Endothelial cell of umbilical vein (primary cell): Measurements from ENCODE around the gene CDC20. TPM values are rescaled to one million over a fixed set of nuclear protein-coding genes. Genes with fewer than 3 reads are reported as not detected.

ENCODE experiments used
- BruUV-seq: library from RNA; stranded (reverse); fragments of 400-500 nt; replicated peaks from 2 replicates; lab custom pipeline; 2021; lab: Mats Ljungman, UMichigan
- CTCF ChIA-PET: fragments of 300-600, 350-600 bp; sonication (Branson Sonifier 250); formaldehyde crosslinking; loops from one replicate; lab custom pipeline; 2021; ENCODE audit warnings: antibody characterized with exemption, inconsistent platforms; lab: Charles Lee
- POLR2A ChIA-PET: fragments of 300-600, 350-600 bp; sonication (Branson Sonifier 250); formaldehyde crosslinking; loops from one replicate; lab custom pipeline; 2021; ENCODE audit warnings: antibody characterized with exemption, inconsistent platforms; lab: Charles Lee
- DNase-seq: peaks from one replicate; pipeline ENCODE4 v3.0.0-alpha.2; 2011; ENCODE audit warnings: low read depth, low spot score
- FAIRE-seq: peaks from 2 replicates; lab custom pipeline; 2011; peaks lifted over from hg19 to GRCh38; lab: Jason Lieb, UNC
- H2AFZ ChIP-seq: 2 replicates; pipeline ENCODE4 v1.6.0; 2012; ENCODE audit warnings: low read depth, low read length, control low read depth, inconsistent platforms
- H3K27ac ChIP-seq: 2 replicates; pipeline ENCODE4 v1.5.1; 2011; ENCODE audit warnings: low read depth, mild to moderate bottlenecking, control low read depth, low read length, moderate library complexity; ENCODE audit not compliant: insufficient read depth
- H3K27me3 ChIP-seq, 2 experiments: 2 replicates each; pipeline versions ENCODE4 v1.6.0 to v1.6.1; 2011; ENCODE audit warnings: low read length in 2 of 2, mixed read lengths in 1 of 2; ENCODE audit not compliant: control insufficient read depth in 2 of 2, insufficient read depth in 2 of 2
- H3K36me3 ChIP-seq, 2 experiments: 2 replicates in 1 of 2; 3 replicates in 1 of 2; pipeline ENCODE4 v1.5.1; 2011; ENCODE audit warnings: low read length in 2 of 2, mild to moderate bottlenecking in 1 of 2, moderate library complexity in 1 of 2; ENCODE audit not compliant: control insufficient read depth in 2 of 2, insufficient read depth in 2 of 2; ENCODE audit errors: extremely low read depth in 1 of 2
- H3K4me1 ChIP-seq: 3 replicates; pipeline ENCODE4 v1.5.1; 2011; ENCODE audit warnings: mild to moderate bottlenecking, low read length; ENCODE audit not compliant: control insufficient read depth, insufficient read depth; ENCODE audit errors: extremely low read depth
- H3K4me2 ChIP-seq: 2 replicates; pipeline ENCODE4 v1.6.1; 2011; ENCODE audit warnings: low read length, control low read depth, mixed read lengths; ENCODE audit not compliant: insufficient read depth
- H3K4me3 ChIP-seq, 3 experiments: fragments of 200-600 bp in 1 of 3; sonication (generic), shearing (Covaris generic) in 1 of 3; replicated peaks in 1 of 3; 2 replicates each; pipeline ENCODE4 v1.5.1; 2011 to 2016; ENCODE audit warnings: control low read depth in 3 of 3, low read length in 3 of 3, mild to moderate bottlenecking in 2 of 3, inconsistent platforms in 1 of 3, low read depth in 1 of 3, moderate library complexity in 1 of 3; ENCODE audit not compliant: insufficient read depth in 1 of 3
- H3K79me2 ChIP-seq: 2 replicates; pipeline ENCODE4 v1.6.0; 2012; ENCODE audit warnings: low read length, inconsistent platforms; ENCODE audit not compliant: control insufficient read depth, insufficient read depth
- H3K9ac ChIP-seq: replicated peaks from 2 replicates; pipeline ENCODE3; 2011; ENCODE audit warnings: low read length, control low read depth; ENCODE audit not compliant: insufficient read depth; ENCODE audit errors: extremely low read depth
- H3K9me1 ChIP-seq: replicated peaks from 3 replicates; pipeline ENCODE4 v1.6.0; 2011; ENCODE audit warnings: mild to moderate bottlenecking, low read length; ENCODE audit not compliant: control insufficient read depth, insufficient read depth; ENCODE audit errors: extremely low read depth
- H3K9me3 ChIP-seq: replicated peaks from 2 replicates; pipeline ENCODE4 v1.5.1; 2012; ENCODE audit warnings: low read length, inconsistent platforms; ENCODE audit not compliant: control insufficient read depth, insufficient read depth
- H4K20me1 ChIP-seq: replicated peaks from 2 replicates; pipeline ENCODE3; 2011; ENCODE audit warnings: mild to moderate bottlenecking, low read length; ENCODE audit not compliant: control insufficient read depth, insufficient read depth; ENCODE audit errors: extremely low read depth
- EZH2 ChIP-seq: IDR thresholded peaks from 2 replicates; pipeline ENCODE4 v1.6.1; 2012; ENCODE audit warnings: borderline replicate concordance, low read depth, mild to moderate bottlenecking, moderate library complexity, low read length, inconsistent platforms; ENCODE audit not compliant: severe bottlenecking
- FOS ChIP-seq: IDR thresholded peaks from 2 replicates; pipeline ENCODE4 v1.6.1; 2011; ENCODE audit warnings: mild to moderate bottlenecking, low read length, moderate library complexity, borderline replicate concordance; ENCODE audit not compliant: insufficient read depth
- GATA2 ChIP-seq: IDR thresholded peaks from 2 replicates; pipeline ENCODE4 v1.7.0; 2011; ENCODE audit warnings: low read depth, mild to moderate bottlenecking, moderate library complexity, mixed read lengths, low read length; ENCODE audit not compliant: insufficient read length, insufficient read depth
- JUN ChIP-seq: IDR thresholded peaks from 2 replicates; pipeline ENCODE4 v1.6.1; 2011; ENCODE audit warnings: borderline replicate concordance, low read depth; ENCODE audit not compliant: insufficient read length, insufficient read depth
- POLR2A ChIP-seq: IDR thresholded peaks from 2 replicates; pipeline ENCODE4 v1.6.1; 2012; ENCODE audit warnings: low read depth, mild to moderate bottlenecking, control low read depth, low read length
- POLR2AphosphoS5 ChIP-seq: IDR thresholded peaks from 2 replicates; pipeline ENCODE4 v1.6.1; 2012; ENCODE audit warnings: low read depth, mild to moderate bottlenecking, control low read depth, low read length, moderate library complexity; ENCODE audit not compliant: insufficient read depth
- dilution Hi-C: fragments of 300-500 bp; cut with MboI; formaldehyde crosslinking; loops from one replicate; pipeline ENCODE4 v1.15.0; 2019; ENCODE audit warnings: low sequenced_read_pairs; ENCODE audit not compliant: extremely low pct_ligation_motif_present
- intact Hi-C: fragments of 100-400 bp; cut with micrococcal nuclease; formaldehyde crosslinking; loops from one replicate; pipeline ENCODE4 v1.10.0; 2022
- polyA plus RNA-seq, 4 experiments: library from polyadenylated mRNA; depleted of rRNA in 3 of 4; stranded (reverse) in 3 of 4; unstranded in 1 of 4; fragments of >200 nt; gene quantifications; 2 replicates each; pipeline versions ENCODE4 v1.2.1 to v1.2.3, GENCODE V29; 2011 to 2012; ENCODE audit warnings: missing spikeins in 1 of 4
- total RNA-seq: library from RNA; stranded (reverse); gene quantifications from 2 replicates; pipeline ENCODE4 v1.2.3, GENCODE V29; 2021
- TF ChIP-seq, protein P1 (sequence below), 2 donors: IDR thresholded peaks; 1 replicate in 1 of 2; 2 replicates in 1 of 2; pipeline ENCODE4 v1.5.1; 2011; ENCODE audit warnings: low read length in 2 of 2, mild to moderate bottlenecking in 2 of 2, moderate library complexity in 2 of 2, control low read depth in 1 of 2, inconsistent platforms in 1 of 2, low read depth in 1 of 2; ENCODE audit not compliant: insufficient read depth in 1 of 2; ENCODE audit errors: extremely low read depth in 1 of 2
- TF ChIP-seq, protein P2 (sequence below): IDR thresholded peaks from 2 replicates; pipeline ENCODE4 v1.6.1; 2011; ENCODE audit not compliant: insufficient read depth, insufficient read length

CDC20 gene
- total and polyA plus RNA-seq, 2 donors (not counting 3 experiments of a cell fraction or from before 2014, with no cell fraction given) = 129 to 170 TPM

DNA sequence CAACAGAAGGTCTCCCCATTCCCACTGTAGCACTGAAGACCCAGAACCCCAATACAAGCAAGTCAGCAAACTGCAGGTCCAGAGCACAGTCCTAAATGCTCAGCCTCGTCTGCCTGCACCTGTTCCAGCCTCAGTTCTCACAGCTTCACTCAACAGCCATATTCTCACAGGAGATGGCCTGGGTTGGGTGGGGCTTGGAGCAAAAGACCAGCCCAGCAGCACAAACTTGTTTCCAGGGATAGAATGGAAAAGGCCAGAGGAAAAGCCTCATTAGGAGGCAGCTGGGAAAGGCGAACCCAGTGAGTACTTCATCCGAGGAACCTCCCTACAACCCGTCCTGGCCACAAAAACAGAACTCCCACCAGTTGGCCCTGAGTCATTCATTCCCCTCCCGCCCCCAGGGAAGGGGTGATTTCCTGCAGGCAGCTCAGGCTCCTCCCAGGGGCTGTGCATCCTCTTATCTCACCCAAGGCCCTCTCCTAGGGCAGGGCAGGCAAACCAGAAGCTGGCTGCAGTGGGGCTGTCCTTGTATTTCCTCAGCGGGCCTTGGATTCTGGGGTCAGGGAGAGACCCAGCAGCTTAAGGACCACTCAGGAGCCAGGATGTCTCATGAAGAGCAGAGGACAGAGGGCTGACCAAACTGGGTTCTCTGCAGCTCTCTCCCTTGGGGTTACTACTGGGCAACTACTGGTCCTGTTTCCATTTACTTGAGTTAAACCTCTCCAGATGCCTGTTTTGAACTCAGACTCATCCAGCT is 28.6 kb upstream of the CDC20 start:
- peak; percentile 54 for TF ChIP-seq GATA2
- peak; percentile 47 for TF ChIP-seq POLR2AphosphoS5
- TF ChIP-seq POLR2A = peak; percentile 39
- peak; percentile 16 for TF ChIP-seq JUN
- TF ChIP-seq EZH2 = no peak
- TF ChIP-seq, protein P1, sequence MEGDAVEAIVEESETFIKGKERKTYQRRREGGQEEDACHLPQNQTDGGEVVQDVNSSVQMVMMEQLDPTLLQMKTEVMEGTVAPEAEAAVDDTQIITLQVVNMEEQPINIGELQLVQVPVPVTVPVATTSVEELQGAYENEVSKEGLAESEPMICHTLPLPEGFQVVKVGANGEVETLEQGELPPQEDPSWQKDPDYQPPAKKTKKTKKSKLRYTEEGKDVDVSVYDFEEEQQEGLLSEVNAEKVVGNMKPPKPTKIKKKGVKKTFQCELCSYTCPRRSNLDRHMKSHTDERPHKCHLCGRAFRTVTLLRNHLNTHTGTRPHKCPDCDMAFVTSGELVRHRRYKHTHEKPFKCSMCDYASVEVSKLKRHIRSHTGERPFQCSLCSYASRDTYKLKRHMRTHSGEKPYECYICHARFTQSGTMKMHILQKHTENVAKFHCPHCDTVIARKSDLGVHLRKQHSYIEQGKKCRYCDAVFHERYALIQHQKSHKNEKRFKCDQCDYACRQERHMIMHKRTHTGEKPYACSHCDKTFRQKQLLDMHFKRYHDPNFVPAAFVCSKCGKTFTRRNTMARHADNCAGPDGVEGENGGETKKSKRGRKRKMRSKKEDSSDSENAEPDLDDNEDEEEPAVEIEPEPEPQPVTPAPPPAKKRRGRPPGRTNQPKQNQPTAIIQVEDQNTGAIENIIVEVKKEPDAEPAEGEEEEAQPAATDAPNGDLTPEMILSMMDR (IDR thresholded peaks at IDR 0.05; ENCODE audit: extremely low read depth in 1 of 2, insufficient read depth in 1 of 2, low read depth in 1 of 2, low read length in 2 of 2) = no peak
- peak; percentile 75 for TF ChIP-seq FOS
- TF ChIP-seq, protein P2, sequence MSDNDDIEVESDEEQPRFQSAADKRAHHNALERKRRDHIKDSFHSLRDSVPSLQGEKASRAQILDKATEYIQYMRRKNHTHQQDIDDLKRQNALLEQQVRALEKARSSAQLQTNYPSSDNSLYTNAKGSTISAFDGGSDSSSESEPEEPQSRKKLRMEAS = no peak
- H2AFZ ChIP-seq = no peak overlapping the region
- no peak overlapping the region for H3K27ac ChIP-seq
- peak overlapping the region; percentile 13 for H3K4me2 ChIP-seq
- no peaks in the 10 kb centered on the region for H3K27me3 ChIP-seq
- dilution Hi-C loops (no loop called here), intact Hi-C loops (no loop called here)
- FAIRE-seq (peak; percentile 91), DNase-seq (peak; percentile 89)
- BruUV-seq = no TSS peak
- no peak overlapping the region for H3K9ac ChIP-seq
- H3K4me1 ChIP-seq = peaks cover 10% of the 10 kb centered on the region
- H3K79me2 ChIP-seq = no peaks in the 10 kb centered on the region
- H3K9me3 ChIP-seq = no peaks in the 10 kb centered on the region
- no peaks in the 10 kb centered on the region for H3K9me1 ChIP-seq
- no peak overlapping the region for H3K4me3 ChIP-seq
- POLR2A ChIA-PET = interaction anchor here (2.1 kb wide), 1 partner anchor 14 kb away, joined by 5 read pairs; no protein-coding TSS in a partner anchor
- CTCF ChIA-PET = interaction anchor here (1.0 to 3.6 kb wide), 6 partner anchors 10 to 103 kb away, joined by 3 to 14 read pairs (median 6); partner anchors contain the start of gene CDC20
- H3K36me3 ChIP-seq = no peaks in the 10 kb centered on the region
- no peaks in the 10 kb centered on the region for H4K20me1 ChIP-seq
